GM21515 (cell line): ENCODE measurements around the gene DMPK.

Experiments used
- ATAC-seq: cut with Tn5 transposase; IDR thresholded peaks from one replicate; pipeline ENCODE4 v1.9.1; 2021; ENCODE audit not compliant: unreplicated experiment

Gene DMPK

DNA sequence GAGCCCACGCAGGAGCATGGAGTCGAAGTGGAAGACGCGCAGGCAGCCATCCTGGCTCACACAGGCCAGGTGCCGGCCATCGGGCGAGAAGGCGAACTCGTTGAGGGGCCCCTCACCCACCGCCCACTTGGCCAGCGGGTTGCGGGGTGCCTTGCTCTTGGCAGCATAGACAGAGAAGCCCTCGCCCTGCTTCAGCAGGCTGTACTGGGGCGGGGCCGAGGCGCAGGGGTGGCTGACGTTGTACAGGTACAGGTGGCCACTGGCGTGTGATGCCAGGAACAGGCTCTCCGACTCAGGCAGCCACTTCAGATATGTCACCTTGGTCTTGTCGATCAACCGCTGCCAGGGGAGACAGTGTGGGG is 4.2 kb upstream of the DMPK start:
- no peak for ATAC-seq

DNA sequence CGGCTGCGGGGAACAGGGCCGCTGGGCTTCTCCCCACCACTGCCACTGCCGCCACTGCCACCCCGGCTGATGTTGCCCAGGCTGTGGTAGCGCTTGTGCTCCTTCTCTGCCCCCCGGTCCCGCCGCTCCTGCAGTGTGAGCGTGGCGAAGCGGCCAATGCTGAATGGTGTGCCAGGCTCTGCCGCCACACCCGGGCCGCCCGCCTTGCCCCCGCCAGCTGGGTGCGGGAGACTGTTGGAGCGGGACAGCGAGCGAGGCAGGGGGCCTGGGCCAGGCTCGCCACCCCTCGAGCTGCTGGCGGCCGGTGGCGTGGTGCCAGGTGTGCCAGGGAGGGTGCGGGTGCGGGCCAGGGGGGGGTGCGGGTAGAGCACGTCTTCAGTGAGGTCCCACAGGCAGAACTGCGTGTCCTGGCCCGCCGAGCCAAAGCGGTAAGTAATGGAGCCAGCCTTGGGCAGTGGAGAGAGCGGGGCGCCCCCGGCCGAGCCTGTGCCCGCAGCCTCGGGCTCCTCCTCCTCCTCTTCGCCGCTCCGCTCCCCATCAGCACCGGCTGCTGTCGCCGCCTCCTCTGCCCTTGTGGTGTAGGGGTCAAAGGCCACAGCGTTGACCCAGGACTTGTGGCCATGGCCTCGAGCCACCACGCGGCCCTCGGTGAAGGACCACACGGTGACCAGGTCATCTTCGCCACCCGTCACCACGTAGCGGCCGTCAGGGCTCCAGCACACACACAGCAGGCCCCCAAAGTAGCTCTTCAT is 3.7 kb upstream of the DMPK start:
- ATAC-seq = no peak

- ATAC-seq = no peak
These were observed 2.8 kb upstream of the DMPK start for GRCh38 chr19:45785097-45785496.

- no peak for ATAC-seq
These were observed 1.8 kb upstream of the DMPK start for GRCh38 chr19:45784096-45784495.

DNA sequence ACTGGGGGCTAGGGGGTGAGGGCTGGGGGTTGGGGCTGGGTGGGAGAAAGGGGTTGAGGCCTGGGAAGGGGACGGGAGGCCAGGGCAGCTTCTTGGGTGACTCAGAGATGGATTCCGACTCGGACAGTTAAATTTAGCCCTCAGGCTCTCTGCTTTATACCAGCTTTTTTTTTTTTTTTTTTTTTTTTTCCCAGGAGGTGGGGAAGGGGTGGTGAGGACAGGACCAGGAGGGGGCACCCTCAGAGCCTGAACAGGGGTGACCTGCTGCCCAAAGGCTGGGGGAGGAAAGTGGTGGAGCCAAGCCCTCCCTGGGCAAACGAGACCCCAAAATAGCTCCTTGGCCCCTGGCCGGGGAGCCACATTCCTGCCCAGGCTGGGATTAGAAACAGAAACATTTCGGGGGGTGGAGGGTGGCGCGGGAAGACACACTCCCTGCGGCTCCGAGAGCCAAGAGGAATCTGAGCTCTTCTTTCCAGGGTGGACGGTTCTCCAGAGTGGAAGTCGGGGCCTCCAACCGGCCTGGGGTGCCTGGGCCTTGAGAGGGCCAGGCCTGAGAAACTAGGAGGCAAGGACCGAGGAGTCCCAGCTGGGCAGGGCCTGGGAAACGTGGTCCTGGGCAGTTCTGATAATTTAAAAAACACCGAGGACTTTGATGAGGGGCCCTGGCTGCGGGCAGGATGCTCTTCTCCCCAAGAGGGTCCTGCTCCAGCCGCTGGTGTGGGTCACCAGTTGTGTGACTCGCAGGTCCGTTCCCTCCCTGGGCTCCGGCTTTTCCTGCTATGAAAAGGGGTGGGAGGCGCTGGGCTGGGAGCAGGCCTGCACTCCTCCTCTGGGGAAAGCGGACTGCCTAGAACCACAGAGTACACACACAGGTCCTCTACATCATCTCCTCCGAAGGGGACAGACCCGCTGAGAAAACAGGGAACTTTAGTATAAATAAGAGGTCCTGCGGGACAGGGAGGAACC is 813 bp upstream of the DMPK start:
- ATAC-seq = no peak

GRCh38 chr19:45781214-45782161 is 802 bp downstream of the DMPK start:
- ATAC-seq = no peak

- no peak for ATAC-seq
These were observed 1.7 kb downstream of the DMPK start for GRCh38 chr19:45780448-45781213.

GRCh38 chr19:45780146-45780447 is 2.2 kb downstream of the DMPK start:
- no peak for ATAC-seq

GRCh38 chr19:45779231-45780145 is 2.8 kb downstream of the DMPK start:
- peak; percentile 73 for ATAC-seq

DNA sequence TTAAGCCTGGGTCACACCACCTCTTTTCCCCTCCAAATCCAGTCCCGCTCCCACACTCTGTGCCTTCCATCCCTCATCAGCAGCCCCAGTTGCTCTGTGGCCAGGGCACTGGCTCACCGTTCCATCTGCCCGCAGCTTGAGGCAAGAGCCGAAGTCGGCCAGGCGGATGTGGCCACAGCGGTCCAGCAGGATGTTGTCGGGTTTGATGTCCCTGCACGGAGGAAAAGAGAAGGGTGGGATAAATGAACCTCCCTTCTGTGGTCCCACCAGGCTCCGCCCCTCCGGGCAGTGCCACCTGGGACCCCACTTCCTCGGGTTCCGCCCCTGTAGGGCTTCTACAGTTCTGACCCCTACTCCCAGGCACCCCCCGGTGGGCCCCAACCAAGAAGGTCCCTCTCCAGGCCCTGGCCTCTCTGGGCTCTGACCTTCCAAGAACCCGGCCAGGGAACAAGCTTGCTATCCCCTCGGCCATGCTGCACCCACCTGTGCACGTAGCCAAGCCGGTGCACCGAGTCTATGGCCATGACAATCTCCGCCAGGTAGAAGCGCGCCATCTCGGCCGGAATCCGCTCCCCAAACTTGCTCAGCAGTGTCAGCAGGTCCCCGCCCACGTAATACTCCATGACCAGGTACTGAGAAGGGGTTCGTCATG is 4.2 kb downstream of the DMPK start:
- ATAC-seq = no peak

- no peak for ATAC-seq
These were observed 4.8 kb downstream of the DMPK start for GRCh38 chr19:45777395-45777961.

- ATAC-seq = no peak
These were observed 7.5 kb downstream of the DMPK start for GRCh38 chr19:45774765-45775164.

GRCh38 chr19:45773384-45773783 is 8.9 kb downstream of the DMPK start:
- no peak for ATAC-seq

- ATAC-seq = no peak
These were observed 9.4 kb downstream of the DMPK start for GRCh38 chr19:45772912-45773311.

- no peak for ATAC-seq
These were observed 10.0 kb downstream of the DMPK start for GRCh38 chr19:45772130-45772840.

- ATAC-seq = no peak
These were observed 10.9 kb downstream of the DMPK start for GRCh38 chr19:45771311-45771933.
